ENCODE measurements around the gene RAD51B. TPM values are rescaled to one million over a fixed set of nuclear protein-coding genes. Genes with fewer than 3 reads are reported as not detected.

RAD51B gene
- total RNA-seq, 1 experiment from 2014 or later = 14.2 TPM

DNA sequence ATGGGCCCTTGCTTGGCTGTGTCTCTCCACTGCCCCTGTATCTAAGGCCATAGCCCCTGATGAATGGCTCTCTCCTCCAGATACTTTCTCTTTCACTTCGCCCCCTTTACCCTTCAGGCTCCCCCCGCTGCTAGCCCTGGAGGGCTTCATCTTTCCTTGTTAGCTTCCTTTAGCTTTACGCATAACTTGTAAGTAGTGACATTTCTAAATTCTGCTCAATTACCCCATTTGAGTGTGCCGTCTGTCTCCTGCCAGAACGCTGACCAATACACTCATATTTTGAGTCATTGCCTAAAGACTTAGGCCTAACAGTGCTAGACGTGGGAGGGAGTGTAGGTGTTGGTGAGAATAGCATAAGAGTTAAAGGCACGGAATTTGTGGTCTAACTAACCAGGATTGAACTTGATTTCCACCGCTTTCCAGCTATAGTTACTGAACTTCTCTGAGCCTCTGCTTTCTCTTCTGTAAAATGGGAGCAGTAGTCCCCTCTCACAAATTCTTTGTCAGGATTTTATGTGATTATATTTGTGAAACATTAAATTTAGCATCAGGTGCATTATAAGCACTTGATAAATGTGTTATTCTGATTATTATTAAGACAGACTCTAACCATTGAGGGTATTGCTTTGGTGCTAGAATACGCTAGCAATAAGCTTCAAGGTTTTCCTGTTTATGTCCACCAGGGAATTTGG lies 844.0 kb downstream of the RAD51B start:
- 0 out of 2 replicates have a peak, but pooled peaks cover 3% of the 10 kb centered on the region for H3K27me3 Mint-ChIP-seq (ENCODE audit: low read depth)
- ATAC-seq = no peak
- DNase-seq (ENCODE audit: low spot score) = no peak
- TF ChIP-seq ZNF423 (CRISPR knock-in tag; IDR thresholded peaks at IDR 0.05) (no peak), NFYB (CRISPR knock-in tag; conservative IDR thresholded peaks at IDR 0.05; ENCODE audit: low read depth) (no peak), ZNF425 (CRISPR knock-in tag; conservative IDR thresholded peaks at IDR 0.05) (no peak), ZNF416 (CRISPR knock-in tag; IDR thresholded peaks at IDR 0.05) (no peak), SMAD3 (CRISPR knock-in tag; IDR thresholded peaks at IDR 0.05; ENCODE audit: borderline replicate concordance) (no peak), CTCF (IDR thresholded peaks at IDR 0.05) (no peak), MXD4 (CRISPR knock-in tag; IDR thresholded peaks at IDR 0.05; ENCODE audit: borderline replicate concordance) (no peak), ZNF121 (CRISPR knock-in tag; IDR thresholded peaks at IDR 0.05) (no peak), IRF2 (CRISPR knock-in tag; IDR thresholded peaks at IDR 0.05; ENCODE audit: borderline replicate concordance, low read depth) (no peak), NFE2L1 (CRISPR knock-in tag; IDR thresholded peaks at IDR 0.05) (no peak), JAZF1 (CRISPR knock-in tag; IDR thresholded peaks at IDR 0.05) (no peak), ZNF232 (CRISPR knock-in tag; IDR thresholded peaks at IDR 0.05) (no peak), HMGA2 (CRISPR knock-in tag; IDR thresholded peaks at IDR 0.05) (no peak), PRRX2 (CRISPR knock-in tag; IDR thresholded peaks at IDR 0.05) (no peak), TEAD1 (CRISPR knock-in tag; IDR thresholded peaks at IDR 0.05) (no peak), ZNF219 (CRISPR knock-in tag; IDR thresholded peaks at IDR 0.05; ENCODE audit: borderline replicate concordance) (no peak), MYBL2 (CRISPR knock-in tag; IDR thresholded peaks at IDR 0.05) (no peak)
- H3K9me3 Mint-ChIP-seq = 0 out of 2 replicates have a peak, but pooled peaks cover 4% of the 10 kb centered on the region
- CTCF ChIA-PET = interaction anchor here (1.0 to 2.2 kb wide), 6 partner anchors 35 to 729 kb away, joined by 3 to 8 read pairs (median 4); no protein-coding TSS in a partner anchor
- H3K4me1 Mint-ChIP-seq = peaks cover 24% of the 10 kb centered on the region
- POLR2A ChIA-PET = no interaction called here
- H3K36me3 Mint-ChIP-seq = no peaks in the 10 kb centered on the region
- peak overlapping the region; percentile 11; the same call in 1 of the 2 replicates for H3K27ac Mint-ChIP-seq
- H3K4me3 Mint-ChIP-seq = no peak overlapping the region

GRCh38 chr14:68664225-68664681 lies 844.7 kb downstream of the RAD51B start:
- Mint-ChIP-seq H3K27me3 (ENCODE audit: low read depth) (0 out of 2 replicates have a peak, but pooled peaks cover 3% of the 10 kb centered on the region), H3K4me1 (peaks cover 21% of the 10 kb centered on the region), H3K4me3 (no peak overlapping the region), H3K27ac (no peak overlapping the region), H3K9me3 (0 out of 2 replicates have a peak, but pooled peaks cover 4% of the 10 kb centered on the region), H3K36me3 (no peaks in the 10 kb centered on the region)
- TF ChIP-seq CREM (CRISPR knock-in tag; IDR thresholded peaks at IDR 0.05) = no peak
- no peak for TF ChIP-seq ESRRA (CRISPR knock-in tag; IDR thresholded peaks at IDR 0.05; ENCODE audit: borderline replicate concordance)
- TF ChIP-seq FOXP4 (CRISPR knock-in tag; IDR thresholded peaks at IDR 0.05) = no peak
- TF ChIP-seq GRHL2 (CRISPR knock-in tag; IDR thresholded peaks at IDR 0.05; ENCODE audit: insufficient replicate concordance, severe bottlenecking) = no peak
- TF ChIP-seq, protein P1, sequence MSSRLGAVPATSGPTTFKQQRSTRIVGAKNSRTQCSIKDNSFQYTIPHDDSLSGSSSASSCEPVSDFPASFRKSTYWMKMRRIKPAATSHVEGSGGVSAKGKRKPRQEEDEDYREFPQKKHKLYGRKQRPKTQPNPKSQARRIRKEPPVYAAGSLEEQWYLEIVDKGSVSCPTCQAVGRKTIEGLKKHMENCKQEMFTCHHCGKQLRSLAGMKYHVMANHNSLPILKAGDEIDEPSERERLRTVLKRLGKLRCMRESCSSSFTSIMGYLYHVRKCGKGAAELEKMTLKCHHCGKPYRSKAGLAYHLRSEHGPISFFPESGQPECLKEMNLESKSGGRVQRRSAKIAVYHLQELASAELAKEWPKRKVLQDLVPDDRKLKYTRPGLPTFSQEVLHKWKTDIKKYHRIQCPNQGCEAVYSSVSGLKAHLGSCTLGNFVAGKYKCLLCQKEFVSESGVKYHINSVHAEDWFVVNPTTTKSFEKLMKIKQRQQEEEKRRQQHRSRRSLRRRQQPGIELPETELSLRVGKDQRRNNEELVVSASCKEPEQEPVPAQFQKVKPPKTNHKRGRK (CRISPR knock-in tag; IDR thresholded peaks at IDR 0.05; ENCODE audit: borderline replicate concordance) = no peak
- TF ChIP-seq, protein P2, sequence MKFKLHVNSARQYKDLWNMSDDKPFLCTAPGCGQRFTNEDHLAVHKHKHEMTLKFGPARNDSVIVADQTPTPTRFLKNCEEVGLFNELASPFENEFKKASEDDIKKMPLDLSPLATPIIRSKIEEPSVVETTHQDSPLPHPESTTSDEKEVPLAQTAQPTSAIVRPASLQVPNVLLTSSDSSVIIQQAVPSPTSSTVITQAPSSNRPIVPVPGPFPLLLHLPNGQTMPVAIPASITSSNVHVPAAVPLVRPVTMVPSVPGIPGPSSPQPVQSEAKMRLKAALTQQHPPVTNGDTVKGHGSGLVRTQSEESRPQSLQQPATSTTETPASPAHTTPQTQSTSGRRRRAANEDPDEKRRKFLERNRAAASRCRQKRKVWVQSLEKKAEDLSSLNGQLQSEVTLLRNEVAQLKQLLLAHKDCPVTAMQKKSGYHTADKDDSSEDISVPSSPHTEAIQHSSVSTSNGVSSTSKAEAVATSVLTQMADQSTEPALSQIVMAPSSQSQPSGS (CRISPR knock-in tag; IDR thresholded peaks at IDR 0.05; ENCODE audit: borderline replicate concordance, low read depth) = no peak
- no peak for TF ChIP-seq JAZF1 (CRISPR knock-in tag; IDR thresholded peaks at IDR 0.05)
- TF ChIP-seq ZBTB43 (CRISPR knock-in tag; IDR thresholded peaks at IDR 0.05) = no peak
- ChIA-PET POLR2A (no interaction called here), CTCF (interaction anchor here (1.0 to 2.2 kb wide), 6 partner anchors 36 to 730 kb away, joined by 3 to 8 read pairs (median 4); no protein-coding TSS in a partner anchor)
- DNase-seq (ENCODE audit: low spot score) (no peak), ATAC-seq (no peak)
